Endodermal cell (in vitro differentiated cells): ENCODE results near the gene STIM1. TPM values are rescaled to one million over a fixed set of nuclear protein-coding genes. Genes with fewer than 3 reads are reported as not detected.

Experiments
- DNase-seq: peaks from one replicate; pipeline ENCODE4 v3.0.0-alpha.2; 2017
- H3K27ac ChIP-seq: 2 replicates; pipeline ENCODE4 v1.5.1; 2013; ENCODE audit warnings: mild to moderate bottlenecking, low read depth, low read length, moderate library complexity
- H3K27me3 ChIP-seq: 2 replicates; pipeline ENCODE4 v1.6.1; 2013; ENCODE audit warnings: mild to moderate bottlenecking, low read length, moderate library complexity; ENCODE audit not compliant: insufficient read depth, control insufficient read depth, poor library complexity, severe bottlenecking
- H3K36me3 ChIP-seq: 2 replicates; pipeline ENCODE4 v1.7.0; 2013; ENCODE audit warnings: mild to moderate bottlenecking, low read length, moderate library complexity; ENCODE audit not compliant: control insufficient read depth, insufficient read depth
- H3K4me1 ChIP-seq: one replicate; pipeline ENCODE4 v1.7.0; 2013; ENCODE audit warnings: low read length; ENCODE audit not compliant: control insufficient read depth, insufficient read depth
- H3K4me3 ChIP-seq: 2 replicates; pipeline ENCODE4 v1.5.1; 2013; ENCODE audit warnings: mild to moderate bottlenecking, low read length, moderate library complexity
- H3K9ac ChIP-seq: 2 replicates; pipeline ENCODE4 v1.6.1; 2013; ENCODE audit warnings: mild to moderate bottlenecking, low read length, moderate library complexity; ENCODE audit not compliant: poor library complexity, severe bottlenecking; ENCODE audit errors: extremely low read depth
- H3K9me3 ChIP-seq: 2 replicates; pipeline ENCODE4 v1.6.1; 2013; ENCODE audit warnings: mild to moderate bottlenecking, low read length, moderate library complexity; ENCODE audit not compliant: control insufficient read depth
- H3K27ac Mint-ChIP-seq: 2 replicates; pipeline ENCODE4 v1.8.0; 2020; ENCODE audit warnings: mixed read lengths
- H3K27me3 Mint-ChIP-seq: 2 replicates; pipeline ENCODE4 v1.8.0; 2021; ENCODE audit warnings: mild to moderate bottlenecking, mixed read lengths; ENCODE audit not compliant: insufficient read depth
- H3K36me3 Mint-ChIP-seq: 2 replicates; pipeline ENCODE4 v1.8.0; 2020; ENCODE audit warnings: low read depth, mixed read lengths
- H3K4me1 Mint-ChIP-seq: 2 replicates; pipeline ENCODE4 v1.8.0; 2020; ENCODE audit warnings: mixed read lengths
- H3K4me3 Mint-ChIP-seq: 2 replicates; pipeline ENCODE4 v1.8.0; 2020; ENCODE audit warnings: mild to moderate bottlenecking, moderate library complexity, mixed read lengths
- H3K9me3 Mint-ChIP-seq: 2 replicates; pipeline ENCODE4 v1.8.0; 2020; ENCODE audit warnings: mild to moderate bottlenecking, mixed read lengths
- CTCF ChIP-seq: fragments of 200-600 bp; sonication (generic); conservative IDR thresholded peaks from 2 replicates; pipeline ENCODE4 v1.5.0; 2021; ENCODE audit warnings: antibody characterized with exemption, mild to moderate bottlenecking
- WGBS, 2 experiments: methylation state at CpG; one replicate each; pipeline versions ENCODE4 v1.1.5 to v1.1.7; 2013; ENCODE audit warnings: missing lambda C conversion rate in 2 of 2, mixed read lengths in 1 of 2; ENCODE audit not compliant: insufficient coverage in 1 of 2, insufficient read length in 1 of 2; 5-methylcytosine and 5-hydroxymethylcytosine counted together
- total RNA-seq, 2 donors: library from RNA; stranded (reverse); fragmentation: NEBNext Ultra II Directional in 1 of 2; extraction: Animal tissue kit (Norgen Biotek cat#: 25700) in 1 of 2; gene quantifications; 2 replicates in 1 of 2; 3 replicates in 1 of 2; pipeline ENCODE4 v1.2.1, GENCODE V29; 2021

Gene STIM1
- total RNA-seq, 2 donors from 2014 or later = 20.9 to 27.9 TPM

- Histone ChIP-seq H3K27ac (peak overlapping the region; percentile 59), H3K9me3 (no peaks in the 10 kb centered on the region), H3K4me3 (peak overlapping the region; percentile 3), H3K9ac (peak overlapping the region; percentile 61), H3K4me1 (peaks cover 11% of the 10 kb centered on the region), H3K27me3 (no peaks in the 10 kb centered on the region), H3K36me3 (no peaks in the 10 kb centered on the region)
- WGBS, 2 experiments = 62 to 77% methylated on average over 3 to 4 of the region's 4 CpGs
- Mint-ChIP-seq H3K4me1 (peaks cover 17% of the 10 kb centered on the region), H3K36me3 (no peaks in the 10 kb centered on the region), H3K4me3 (no peak overlapping the region), H3K9me3 (no peaks in the 10 kb centered on the region), H3K27ac (peak overlapping the region; percentile 73), H3K27me3 (no peaks in the 10 kb centered on the region)
- TF ChIP-seq CTCF = no peak
- peak; percentile 67 for DNase-seq
These were observed 95.7 kb downstream of the STIM1 start for GRCh38 chr11:3950996-3951660.

- no peak overlapping the region for H3K27ac Mint-ChIP-seq
- Histone ChIP-seq H3K9ac (no peak overlapping the region), H3K9me3 (no peaks in the 10 kb centered on the region), H3K4me3 (no peak overlapping the region), H3K36me3 (no peaks in the 10 kb centered on the region), H3K27me3 (no peaks in the 10 kb centered on the region), H3K27ac (no peak overlapping the region), H3K4me1 (peaks cover 11% of the 10 kb centered on the region)
- peaks cover 17% of the 10 kb centered on the region for H3K4me1 Mint-ChIP-seq
- no peaks in the 10 kb centered on the region for H3K36me3 Mint-ChIP-seq
- TF ChIP-seq CTCF = no peak
- DNase-seq = no peak
- H3K9me3 Mint-ChIP-seq = no peaks in the 10 kb centered on the region
- H3K27me3 Mint-ChIP-seq = no peaks in the 10 kb centered on the region
- no peak overlapping the region for H3K4me3 Mint-ChIP-seq
These were observed 97.3 kb downstream of the STIM1 start for GRCh38 chr11:3952715-3953114.

- Mint-ChIP-seq H3K36me3 (no peaks in the 10 kb centered on the region), H3K9me3 (no peaks in the 10 kb centered on the region), H3K27me3 (no peaks in the 10 kb centered on the region), H3K4me1 (peaks cover 17% of the 10 kb centered on the region), H3K27ac (no peak overlapping the region), H3K4me3 (no peak overlapping the region)
- Histone ChIP-seq H3K4me1 (peaks cover 11% of the 10 kb centered on the region), H3K27ac (no peak overlapping the region), H3K9me3 (no peaks in the 10 kb centered on the region), H3K4me3 (no peak overlapping the region), H3K9ac (no peak overlapping the region), H3K27me3 (no peaks in the 10 kb centered on the region), H3K36me3 (no peaks in the 10 kb centered on the region)
- DNase-seq = no peak
- 89 to 100% methylated on average over 1 to 3 of the region's 3 CpGs for WGBS, 2 experiments
- no peak for TF ChIP-seq CTCF
These were observed 97.9 kb downstream of the STIM1 start for GRCh38 chr11:3953327-3953726.
